GM19372 (cell line): Measurements from ENCODE around the gene PTER.

Experiments used
- ATAC-seq: cut with Tn5 transposase; IDR thresholded peaks from one replicate; pipeline ENCODE4 v1.9.1; 2021; ENCODE audit warnings: mild to moderate bottlenecking, low read depth, moderate library complexity; ENCODE audit not compliant: unreplicated experiment

The PTER gene, protein sequence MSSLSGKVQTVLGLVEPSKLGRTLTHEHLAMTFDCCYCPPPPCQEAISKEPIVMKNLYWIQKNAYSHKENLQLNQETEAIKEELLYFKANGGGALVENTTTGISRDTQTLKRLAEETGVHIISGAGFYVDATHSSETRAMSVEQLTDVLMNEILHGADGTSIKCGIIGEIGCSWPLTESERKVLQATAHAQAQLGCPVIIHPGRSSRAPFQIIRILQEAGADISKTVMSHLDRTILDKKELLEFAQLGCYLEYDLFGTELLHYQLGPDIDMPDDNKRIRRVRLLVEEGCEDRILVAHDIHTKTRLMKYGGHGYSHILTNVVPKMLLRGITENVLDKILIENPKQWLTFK

DNA sequence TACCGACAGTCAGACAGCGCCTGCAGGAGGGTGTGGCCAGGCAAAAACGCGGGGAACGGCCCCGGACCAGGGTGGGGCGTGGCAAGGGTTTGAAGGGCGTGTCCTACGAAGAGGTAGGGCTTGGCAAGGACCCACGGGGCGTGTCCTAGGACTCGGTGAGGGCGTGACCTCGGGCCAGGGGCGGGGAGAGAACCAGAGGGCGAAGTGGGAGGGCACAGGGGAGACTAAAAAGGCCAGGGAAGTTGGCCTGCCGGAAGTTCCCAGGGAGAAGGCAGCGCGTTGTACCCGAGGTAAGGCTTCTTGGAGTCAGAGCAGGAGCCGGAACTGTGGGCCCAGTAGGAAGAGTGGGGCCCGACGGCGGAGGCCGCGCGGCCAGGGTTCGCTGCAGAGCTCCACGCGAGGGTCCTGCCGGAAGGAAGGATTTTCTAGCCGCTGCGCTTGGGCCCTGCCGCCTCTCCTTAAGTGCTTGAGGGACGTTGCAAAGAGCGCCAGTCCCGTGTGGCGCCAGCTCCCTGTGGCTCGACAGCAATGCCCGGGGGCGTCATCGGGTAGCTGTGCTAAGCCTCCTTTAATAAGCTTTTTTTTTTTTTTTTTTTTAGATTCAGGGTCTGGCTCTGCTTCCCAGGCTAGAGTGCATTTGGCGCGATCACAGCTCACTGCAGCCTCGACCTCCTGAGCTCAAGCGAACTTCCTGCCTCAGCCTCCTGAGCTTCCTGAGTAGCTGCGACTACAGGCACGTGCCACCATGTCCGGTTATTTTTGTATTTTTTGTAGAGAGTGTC is at the start of gene PTER:
Gene PTER, plus strand, starts transcription at position 253 of the 782 bp plus-strand sequence. CDS start 47,375 bp downstream, outside the sequence.
- peak; percentile 91 for ATAC-seq

DNA sequence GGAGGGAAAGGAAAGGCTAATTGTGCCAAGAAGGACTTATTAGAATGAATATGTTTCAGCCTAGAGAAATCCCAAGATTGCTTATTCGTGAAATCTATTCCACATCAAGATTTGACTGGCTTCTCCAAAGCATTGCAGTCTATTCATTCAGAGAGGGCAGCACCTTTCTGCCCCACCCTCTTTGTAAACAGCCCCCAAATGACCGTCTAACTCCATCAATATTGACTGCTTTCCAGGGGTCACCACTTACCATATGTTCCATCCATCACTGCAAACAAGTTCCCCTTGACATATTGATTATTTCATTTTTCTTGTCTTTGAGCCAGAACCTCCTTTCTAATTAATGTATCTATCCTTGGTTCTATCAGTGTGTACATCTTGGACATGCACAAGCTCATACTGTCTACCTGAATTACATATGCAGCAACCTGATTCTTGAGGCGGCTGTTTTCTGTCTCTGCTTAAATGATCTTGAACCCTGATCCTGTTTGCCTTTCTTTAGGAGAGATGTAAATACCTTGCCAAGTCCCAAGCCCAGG is 44.2 kb upstream of the PTER start:
- no peak for ATAC-seq

DNA sequence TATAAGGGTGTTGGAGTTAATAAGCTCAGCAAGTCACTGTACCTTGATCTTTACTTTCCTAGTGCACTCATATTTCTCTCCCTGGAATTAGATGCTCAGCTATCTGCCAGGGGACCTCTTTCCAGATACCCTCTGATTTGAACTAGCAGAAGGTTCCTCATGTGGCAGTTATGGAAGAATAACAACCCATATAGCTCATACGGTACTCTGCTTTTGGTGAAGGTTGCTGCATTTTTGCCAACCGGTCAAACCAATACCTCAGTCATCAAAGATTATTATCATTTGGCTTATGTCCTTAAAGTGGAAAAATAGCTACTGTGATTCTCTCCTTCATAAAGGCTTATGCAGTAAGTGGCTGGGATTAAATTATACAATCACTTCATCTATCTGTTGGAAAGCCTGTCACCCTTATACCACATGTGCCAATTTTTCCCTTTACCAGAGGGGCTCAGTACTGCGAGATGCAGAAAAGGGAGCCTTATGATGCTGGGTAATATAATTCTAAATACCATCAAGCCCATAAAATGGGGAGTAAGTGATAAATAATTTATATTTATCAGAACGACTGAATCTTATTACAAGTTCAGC is 43.4 kb upstream of the PTER start:
- no peak for ATAC-seq

DNA sequence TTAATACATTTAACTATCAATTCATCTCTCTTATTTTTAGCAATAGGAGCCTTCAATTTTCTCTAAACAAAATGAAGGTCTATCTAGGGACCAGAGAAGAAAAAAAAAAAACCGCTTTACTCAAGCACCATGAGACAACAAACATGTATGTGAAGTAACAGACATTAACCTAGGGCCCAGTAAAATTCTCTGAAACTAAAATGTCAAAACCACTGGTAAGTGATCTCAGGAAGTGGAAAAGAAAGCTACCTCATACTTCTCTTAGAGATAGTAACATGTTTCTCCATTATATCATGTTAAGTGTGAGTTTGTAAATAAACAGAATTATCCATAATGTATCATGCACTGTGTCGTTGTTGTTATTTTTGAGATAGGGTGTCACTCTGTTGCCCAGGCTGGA is 35.4 kb upstream of the PTER start:
- no peak for ATAC-seq

DNA sequence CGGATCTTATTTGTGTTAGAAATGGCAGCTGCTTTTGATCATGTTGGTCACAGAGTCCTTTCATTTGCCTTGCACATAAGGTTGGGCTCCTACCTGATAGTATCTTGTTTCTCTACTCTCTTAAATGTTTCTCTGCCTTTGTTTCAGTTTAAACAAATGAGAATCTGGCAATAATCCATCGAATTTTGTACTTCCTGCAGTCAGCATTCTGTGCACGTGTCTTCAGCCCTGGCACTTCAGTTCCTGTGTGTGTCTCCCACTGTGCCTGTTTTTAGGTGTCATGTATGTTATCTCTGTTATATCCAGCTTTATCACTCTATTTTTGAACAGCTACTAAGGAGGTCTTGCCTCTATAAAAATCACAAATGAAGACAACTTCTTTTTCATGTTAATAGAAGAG is 28.4 kb upstream of the PTER start:
- ATAC-seq: no peak

DNA sequence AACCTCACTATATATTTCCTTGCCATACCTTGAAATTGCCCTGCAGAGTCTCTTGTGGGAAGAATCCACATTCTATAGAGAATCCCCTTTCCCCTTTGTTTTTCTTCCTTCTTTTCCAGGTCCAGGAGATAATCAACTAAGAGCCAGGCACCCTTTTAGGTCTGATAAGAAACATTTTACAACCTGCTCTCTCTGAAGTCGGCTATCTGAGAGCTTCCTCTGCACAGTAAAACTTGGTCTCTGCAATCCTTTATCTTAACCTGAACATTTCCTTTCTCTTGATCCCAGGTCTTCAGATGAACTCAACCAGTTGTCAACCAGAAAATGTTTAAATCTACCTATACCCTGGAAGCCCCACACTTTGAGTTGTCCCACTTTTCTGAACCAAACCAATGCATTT is 19.5 kb upstream of the PTER start:
- ATAC-seq: no peak

DNA sequence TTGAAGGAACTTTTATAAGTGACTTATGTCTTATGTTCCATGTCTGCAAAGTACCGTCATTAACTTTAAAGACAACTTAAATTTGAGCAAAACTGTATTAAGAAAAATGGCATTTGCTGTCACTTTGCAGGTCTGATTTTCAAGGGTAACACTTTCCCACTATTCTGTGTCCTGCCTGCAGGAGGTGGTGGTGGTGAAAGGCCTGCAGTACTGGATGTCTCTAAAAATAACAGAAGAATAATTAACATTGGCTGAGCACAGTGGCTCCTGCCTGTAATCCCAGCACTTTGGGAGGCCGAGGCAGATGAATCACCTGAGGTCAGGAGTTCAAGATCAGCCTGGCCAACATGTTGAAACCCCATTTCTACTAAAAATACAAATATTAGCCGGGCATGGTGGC is 13.2 kb upstream of the PTER start:
- no peak for ATAC-seq

DNA sequence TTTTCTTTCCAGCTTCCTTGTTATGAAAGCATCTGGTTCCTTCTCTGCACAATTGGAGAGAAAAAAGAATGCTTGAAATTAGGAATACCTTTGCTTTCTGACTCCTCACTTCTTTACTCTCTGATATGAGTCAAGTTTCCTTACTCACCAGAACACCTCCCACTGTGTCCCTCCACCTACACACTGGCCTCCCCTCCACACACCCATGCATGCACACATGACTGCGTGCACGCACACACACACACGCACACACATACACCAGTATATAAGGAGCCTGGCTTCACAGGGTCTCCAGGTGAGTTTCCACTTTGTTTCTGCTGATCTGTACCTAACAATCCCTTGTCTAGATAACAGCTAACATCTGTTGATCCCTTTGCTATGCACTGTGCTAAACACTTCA is 11.4 kb upstream of the PTER start:
- ATAC-seq: no peak

DNA sequence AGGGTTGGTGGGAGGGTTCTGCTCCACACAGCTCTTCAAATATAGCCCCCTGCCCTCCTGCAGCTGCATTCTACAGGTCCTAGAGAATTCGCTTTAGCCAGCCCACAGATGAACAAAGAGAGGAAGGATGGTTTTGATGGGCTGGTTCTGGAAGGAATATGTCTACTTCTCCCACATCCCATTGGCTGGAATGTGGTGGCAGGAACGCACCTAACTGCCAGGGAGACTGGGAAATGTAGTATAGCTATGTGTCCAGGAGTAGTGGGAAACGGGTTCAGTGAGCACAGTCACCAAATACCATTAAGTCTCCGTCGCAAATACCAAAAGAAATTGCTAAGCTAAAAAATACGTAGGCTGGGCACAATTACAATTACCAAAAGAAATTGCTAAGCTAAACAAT is 7.3 kb upstream of the PTER start:
- ATAC-seq: no peak

DNA sequence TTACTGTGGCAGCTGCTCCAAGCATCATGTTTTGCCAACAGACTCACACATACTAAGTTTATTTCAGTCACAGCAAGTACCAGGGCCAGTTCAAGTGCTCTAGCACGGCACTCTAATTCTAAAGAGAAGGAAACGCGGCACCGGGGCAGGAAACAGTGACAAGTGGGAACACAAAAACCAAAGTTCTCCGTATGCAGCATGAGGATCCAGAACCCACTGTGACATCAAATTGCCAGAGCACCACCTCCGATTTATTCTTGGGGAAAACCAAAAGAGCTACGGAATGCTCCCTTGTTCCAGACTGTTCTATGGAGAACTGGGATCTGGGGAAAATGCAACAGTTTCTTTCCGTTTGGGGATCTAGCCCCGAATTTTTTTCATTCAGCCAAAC is 448 bp upstream of the PTER start:
- ATAC-seq: peak; percentile 8

DNA sequence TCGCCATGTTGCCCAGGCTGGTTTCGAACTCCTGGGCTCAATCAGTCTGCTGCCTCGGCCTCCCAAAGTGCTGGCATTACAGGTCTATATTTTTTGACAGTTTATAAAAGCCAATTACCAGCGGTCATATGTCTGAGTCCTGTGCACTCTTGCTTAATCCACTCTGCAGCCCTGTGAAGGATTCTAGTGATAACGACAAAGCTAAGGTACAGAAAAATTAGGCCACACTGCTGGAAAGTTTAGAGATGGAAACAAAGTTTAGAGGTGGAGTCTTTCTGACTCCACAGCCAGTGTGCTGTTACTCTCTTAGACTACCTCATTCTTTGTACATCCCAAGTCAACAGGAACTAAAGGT is 707 bp downstream of the PTER start:
- ATAC-seq: no peak

DNA sequence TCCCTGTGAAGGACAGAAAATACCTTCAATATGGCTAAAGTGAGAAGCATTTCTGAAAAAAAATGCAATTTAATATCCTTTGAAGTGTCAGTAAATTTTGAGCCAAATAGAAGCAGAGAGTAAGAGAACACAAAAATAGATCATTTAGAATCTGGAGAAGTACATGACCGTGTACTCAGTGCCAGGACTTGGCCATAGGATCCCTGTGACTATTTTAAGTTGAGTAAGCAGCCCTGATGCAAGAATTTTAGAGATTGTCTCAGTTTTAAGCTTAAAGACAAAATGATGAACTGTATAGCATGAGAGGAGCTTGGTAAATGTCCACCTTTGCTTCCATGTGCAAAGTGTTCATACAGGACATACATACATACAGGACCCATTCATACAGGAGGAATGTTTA is 2.5 kb downstream of the PTER start:
- ATAC-seq: no peak

DNA sequence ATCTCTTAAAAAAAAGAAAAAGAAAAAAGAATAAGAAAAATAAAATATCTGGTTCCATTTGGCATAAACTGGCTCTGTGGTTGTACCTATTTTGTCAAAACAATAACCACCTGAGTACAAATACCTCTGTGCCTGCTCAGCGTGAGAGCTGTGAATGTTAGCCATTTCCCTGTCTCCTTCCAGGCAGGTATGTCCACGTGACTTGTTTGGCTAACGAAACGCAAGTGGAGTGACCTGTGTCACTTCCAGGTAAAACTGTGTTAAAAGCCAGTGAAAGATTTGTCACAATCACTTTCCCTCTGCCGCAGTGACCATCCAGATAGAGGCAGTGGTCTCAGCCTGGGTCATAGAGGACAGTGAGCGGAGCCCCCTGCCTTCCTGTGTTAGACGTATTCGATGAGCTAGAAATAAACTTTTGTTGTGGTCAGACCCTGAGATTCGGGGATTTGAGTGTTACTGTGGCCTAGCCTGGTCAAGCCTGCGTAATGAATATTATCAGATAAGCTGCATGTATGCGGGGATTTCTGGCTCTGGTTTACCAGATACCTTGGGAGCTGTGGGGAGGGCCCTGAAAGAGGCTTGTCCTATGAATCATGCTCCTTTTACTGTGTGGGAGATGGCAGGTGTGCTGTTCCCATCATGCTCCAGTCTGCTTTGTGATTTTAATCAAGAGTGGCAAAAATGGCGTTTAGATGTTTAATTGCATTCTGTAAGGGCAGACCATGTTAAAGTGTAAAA is 3.8 kb downstream of the PTER start:
- no peak for ATAC-seq

DNA sequence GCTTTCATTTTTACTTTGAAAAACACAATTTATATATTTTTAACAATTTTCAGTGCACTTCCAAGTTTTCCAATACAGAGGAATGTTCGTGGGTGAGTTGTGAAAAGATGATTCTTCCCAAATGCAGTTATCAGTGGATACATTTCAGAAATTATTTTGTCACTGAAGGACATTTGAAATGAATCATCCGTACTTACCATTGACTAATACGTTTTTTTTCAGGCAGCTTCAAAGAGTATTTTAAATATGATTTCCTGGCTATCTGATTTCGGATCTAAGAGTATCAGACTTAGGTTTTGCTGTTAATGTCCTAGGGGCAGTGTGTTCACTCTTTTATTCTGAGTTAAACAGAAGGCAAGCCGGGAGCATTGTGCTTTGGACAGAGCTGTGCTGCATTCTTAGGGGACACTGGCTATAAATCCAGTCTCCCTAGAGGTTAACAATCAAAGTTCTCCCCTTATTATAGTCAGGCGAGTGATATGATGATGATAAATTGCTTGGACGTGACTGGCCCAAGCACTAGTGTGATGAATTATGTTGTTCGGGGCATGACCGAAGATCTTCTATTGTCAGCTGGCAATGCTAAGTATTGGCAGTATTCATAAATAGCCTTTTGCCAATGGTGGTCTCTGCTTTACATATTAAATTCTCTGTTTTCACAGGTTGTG is 4.5 kb downstream of the PTER start:
- no peak for ATAC-seq

DNA sequence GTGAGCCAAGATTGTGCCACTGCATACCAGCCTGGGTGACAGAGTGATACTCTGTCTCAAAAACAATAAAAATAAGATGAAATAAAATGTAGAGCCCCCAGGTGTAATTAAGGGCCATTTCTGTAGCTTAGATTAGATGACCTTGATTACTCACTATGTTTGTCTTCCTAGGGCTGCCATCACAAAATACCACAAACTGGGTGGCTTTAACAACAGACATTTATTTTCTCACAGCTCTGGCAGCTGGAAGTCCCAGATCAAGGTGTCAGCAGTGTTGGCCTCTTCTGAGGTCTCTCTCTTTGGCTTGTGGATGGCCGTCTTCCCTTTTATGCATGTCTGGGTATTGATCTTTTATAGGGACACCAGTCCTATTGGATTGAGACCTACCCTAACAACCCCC is 6.1 kb downstream of the PTER start:
- no peak for ATAC-seq

DNA sequence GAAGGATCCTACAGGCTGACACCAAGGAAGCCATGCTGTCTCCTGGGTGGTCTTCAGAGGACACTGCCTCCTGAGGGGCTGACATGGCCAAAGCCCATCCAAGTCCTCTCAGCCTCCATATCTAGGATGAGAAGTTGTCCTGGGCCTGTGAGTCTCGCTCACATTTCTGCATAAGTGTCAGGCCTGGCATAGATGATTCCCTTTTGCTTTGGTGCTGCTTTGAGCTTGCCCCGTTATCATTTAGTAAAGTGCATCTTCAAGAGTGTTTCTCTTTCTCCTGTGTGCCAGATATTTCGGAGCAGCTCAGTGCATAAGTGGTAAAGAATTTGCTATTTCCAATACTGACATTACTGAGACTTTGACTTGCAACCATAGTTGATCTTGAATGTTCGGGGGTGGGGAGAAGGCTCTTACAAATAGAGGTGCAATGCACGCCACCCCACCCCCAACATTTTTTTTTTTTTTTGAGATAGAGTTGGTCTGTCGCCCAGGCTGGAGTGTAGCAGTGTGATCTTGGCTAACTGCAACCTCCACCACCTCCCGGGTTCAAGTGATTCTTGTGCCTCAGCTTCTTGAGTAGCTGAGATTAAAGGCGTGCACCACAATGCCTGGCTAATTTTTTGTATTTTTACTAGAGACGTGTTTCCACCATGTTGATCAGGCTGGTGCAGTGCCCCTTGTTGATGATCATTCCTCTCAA is 9.1 kb downstream of the PTER start:
- ATAC-seq: no peak

DNA sequence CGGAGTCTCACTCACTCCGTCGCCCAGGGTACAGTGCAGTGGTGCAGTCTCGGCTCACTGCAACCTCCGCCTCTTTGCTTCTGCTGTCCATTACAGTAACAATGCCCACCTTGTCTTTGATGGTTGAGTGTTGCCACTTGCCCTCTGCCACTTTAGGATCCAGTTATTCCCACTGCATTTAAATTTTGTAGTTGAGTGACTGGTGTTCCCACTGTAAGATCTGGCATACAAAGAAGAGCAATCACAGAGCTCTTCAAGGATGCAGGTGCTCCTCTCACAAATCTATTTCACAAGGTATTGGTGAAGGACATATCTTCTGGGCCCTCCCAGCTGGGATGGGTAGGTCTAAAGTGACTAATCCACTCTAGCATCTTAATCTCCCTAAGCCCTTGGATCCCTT is 12.6 kb downstream of the PTER start:
- no peak for ATAC-seq

DNA sequence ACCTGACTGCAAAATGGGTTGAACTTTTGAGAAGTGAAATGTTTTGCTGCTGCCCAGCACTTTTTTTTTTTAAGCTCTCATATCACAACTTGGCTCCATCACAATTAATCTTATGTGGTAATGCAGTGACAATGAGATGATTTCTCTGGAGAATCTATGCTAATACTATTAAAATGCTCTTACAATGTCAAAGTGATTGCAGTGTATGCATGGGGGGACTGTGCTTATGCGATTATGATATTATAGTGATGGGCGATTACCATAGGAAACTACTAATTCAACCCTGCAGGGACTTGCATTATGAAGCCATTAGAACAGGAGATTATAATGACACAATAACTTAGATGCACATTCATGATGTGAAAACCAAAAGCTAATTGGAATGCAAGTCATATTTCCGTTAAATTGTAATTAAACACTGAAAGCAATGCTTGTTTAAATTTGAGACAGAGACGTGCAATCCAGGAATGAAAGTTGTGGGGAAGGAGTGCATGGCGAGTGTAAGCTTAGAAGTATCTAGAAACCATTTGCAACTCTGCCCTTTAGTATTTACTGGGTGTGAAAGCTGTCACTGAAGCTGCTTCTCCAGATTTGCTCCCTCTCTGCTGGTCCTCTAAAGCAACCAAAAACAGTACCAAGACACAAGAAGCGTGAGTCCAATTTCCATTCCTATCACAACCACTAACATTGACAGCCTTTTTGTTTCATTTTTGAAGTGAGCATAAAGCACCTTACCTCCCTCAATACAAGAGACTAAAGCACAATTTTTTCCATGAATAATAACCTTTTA is 21.6 kb downstream of the PTER start:
- ATAC-seq: no peak

DNA sequence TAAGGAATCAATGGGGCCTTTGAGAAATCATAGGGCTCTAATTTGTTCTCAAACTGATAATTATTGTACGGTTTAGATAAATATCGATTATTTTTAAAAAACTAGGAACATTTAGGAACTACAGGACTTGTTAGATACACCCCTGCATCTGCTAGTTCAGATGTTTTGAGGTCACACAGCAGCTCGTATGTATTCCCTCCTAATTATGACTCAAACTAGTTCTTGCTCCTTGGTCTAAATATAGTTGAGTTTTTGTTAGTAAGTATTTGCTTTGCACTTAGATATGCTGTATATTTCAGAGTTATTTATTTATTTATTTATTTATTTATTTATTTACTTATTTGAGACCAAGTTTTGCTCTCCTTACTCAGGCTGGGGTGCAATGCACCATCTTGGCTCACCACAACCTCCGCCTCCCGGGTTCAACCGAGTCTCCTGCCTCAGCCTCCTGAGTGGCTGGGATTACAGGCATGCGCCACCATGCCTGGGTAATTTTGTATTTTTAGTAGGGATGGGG is 22.7 kb downstream of the PTER start:
- no peak for ATAC-seq
